HUES6 (cell line): Measurements from ENCODE around the gene NFIL3.

Source experiments
- H3K27ac ChIP-seq: 2 replicates; pipeline ENCODE4 v1.7.0; 2013; ENCODE audit warnings: low read depth, mild to moderate bottlenecking, low read length, inconsistent platforms
- H3K27me3 ChIP-seq: 2 replicates; pipeline ENCODE4 v1.6.1; 2013; ENCODE audit warnings: low read length; ENCODE audit not compliant: control insufficient read depth, insufficient read depth
- H3K36me3 ChIP-seq: 2 replicates; pipeline ENCODE4 v1.6.1; 2013; ENCODE audit warnings: low read length; ENCODE audit not compliant: control insufficient read depth, insufficient read depth
- H3K4me1 ChIP-seq: 2 replicates; pipeline ENCODE4 v1.6.1; 2013; ENCODE audit warnings: low read length; ENCODE audit not compliant: control insufficient read depth, insufficient read depth
- H3K4me3 ChIP-seq: 2 replicates; pipeline ENCODE4 v1.5.1; 2013; ENCODE audit warnings: low read depth, low read length
- H3K9ac ChIP-seq: one replicate; pipeline ENCODE4 v1.6.1; 2013; ENCODE audit warnings: mild to moderate bottlenecking, low read length
- H3K9me3 ChIP-seq: 2 replicates; pipeline ENCODE4 v1.6.1; 2013; ENCODE audit warnings: low read depth, low read length; ENCODE audit not compliant: control insufficient read depth, insufficient read depth

NFIL3 gene

GRCh38 chr9:91411096-91411771 is 12.4 kb downstream of the NFIL3 start:
- H3K9ac ChIP-seq, result no peak overlapping the region
- no peaks in the 10 kb centered on the region for H3K9me3 ChIP-seq
- H3K36me3 ChIP-seq, result peaks cover 18% of the 10 kb centered on the region
- no peak overlapping the region for H3K27ac ChIP-seq
- no peaks in the 10 kb centered on the region for H3K27me3 ChIP-seq
- no peaks in the 10 kb centered on the region for H3K4me1 ChIP-seq
- no peak overlapping the region for H3K4me3 ChIP-seq

GRCh38 chr9:91410161-91410560 is 13.5 kb downstream of the NFIL3 start:
- H3K36me3 ChIP-seq, result peaks cover 18% of the 10 kb centered on the region
- no peak overlapping the region for H3K9ac ChIP-seq
- H3K4me1 ChIP-seq, result no peaks in the 10 kb centered on the region
- no peaks in the 10 kb centered on the region for H3K27me3 ChIP-seq
- no peaks in the 10 kb centered on the region for H3K9me3 ChIP-seq
- no peak overlapping the region for H3K4me3 ChIP-seq
- H3K27ac ChIP-seq, result no peak overlapping the region

GRCh38 chr9:91408475-91408874 is 15.2 kb downstream of the NFIL3 start:
- Histone ChIP-seq H3K27ac (no peak overlapping the region), H3K9me3 (no peaks in the 10 kb centered on the region), H3K4me3 (no peak overlapping the region), H3K4me1 (no peaks in the 10 kb centered on the region), H3K9ac (no peak overlapping the region), H3K36me3 (peaks cover 18% of the 10 kb centered on the region), H3K27me3 (no peaks in the 10 kb centered on the region)

GRCh38 chr9:91407580-91408318 is 15.9 kb downstream of the NFIL3 start:
- Histone ChIP-seq H3K27me3 (no peaks in the 10 kb centered on the region), H3K9ac (no peak overlapping the region), H3K27ac (no peak overlapping the region), H3K36me3 (peaks cover 18% of the 10 kb centered on the region), H3K4me1 (no peaks in the 10 kb centered on the region), H3K4me3 (no peak overlapping the region), H3K9me3 (no peaks in the 10 kb centered on the region)

- H3K9me3 ChIP-seq, result no peaks in the 10 kb centered on the region
- no peaks in the 10 kb centered on the region for H3K27me3 ChIP-seq
- H3K9ac ChIP-seq, result no peak overlapping the region
- H3K27ac ChIP-seq, result no peak overlapping the region
- no peaks in the 10 kb centered on the region for H3K4me1 ChIP-seq
- peaks cover 16% of the 10 kb centered on the region for H3K36me3 ChIP-seq
- H3K4me3 ChIP-seq, result no peak overlapping the region
These were observed 18.1 kb downstream of the NFIL3 start for GRCh38 chr9:91405343-91406077.

GRCh38 chr9:91403665-91404543 is 19.7 kb downstream of the NFIL3 start:
- Histone ChIP-seq H3K36me3 (peaks cover under 1% of the 10 kb centered on the region; the same call in 1 of the 2 replicates), H3K27me3 (no peaks in the 10 kb centered on the region), H3K4me1 (no peaks in the 10 kb centered on the region), H3K9ac (no peak overlapping the region), H3K27ac (no peak overlapping the region), H3K9me3 (no peaks in the 10 kb centered on the region), H3K4me3 (no peak overlapping the region)

- H3K27me3 ChIP-seq, result no peaks in the 10 kb centered on the region
- H3K27ac ChIP-seq, result no peak overlapping the region
- no peaks in the 10 kb centered on the region for H3K4me1 ChIP-seq
- H3K9ac ChIP-seq, result no peak overlapping the region
- no peaks in the 10 kb centered on the region for H3K36me3 ChIP-seq
- no peak overlapping the region for H3K4me3 ChIP-seq
- no peaks in the 10 kb centered on the region for H3K9me3 ChIP-seq
These were observed 24.7 kb downstream of the NFIL3 start for GRCh38 chr9:91398926-91399325.

- no peak overlapping the region for H3K27ac ChIP-seq
These were observed 27.8 kb downstream of the NFIL3 start for GRCh38 chr9:91395553-91396471.

GRCh38 chr9:91395106-91395552 is 28.5 kb downstream of the NFIL3 start:
- Histone ChIP-seq H3K27ac (no peak overlapping the region), H3K4me1 (no peaks in the 10 kb centered on the region), H3K9ac (no peak overlapping the region), H3K36me3 (no peaks in the 10 kb centered on the region), H3K4me3 (no peak overlapping the region), H3K27me3 (no peaks in the 10 kb centered on the region), H3K9me3 (no peaks in the 10 kb centered on the region)

More at GRCh38 chr9:91395553-91396471, 27.8 kb downstream of the NFIL3 start:
- H3K9ac ChIP-seq, result no peak overlapping the region
- no peaks in the 10 kb centered on the region for H3K36me3 ChIP-seq
- H3K27me3 ChIP-seq, result no peaks in the 10 kb centered on the region
- no peak overlapping the region for H3K4me3 ChIP-seq
- H3K9me3 ChIP-seq, result no peaks in the 10 kb centered on the region
- H3K4me1 ChIP-seq, result no peaks in the 10 kb centered on the region

- Histone ChIP-seq H3K9me3 (no peaks in the 10 kb centered on the region), H3K27me3 (no peaks in the 10 kb centered on the region), H3K27ac (no peak overlapping the region)
These were observed 29.8 kb downstream of the NFIL3 start for GRCh38 chr9:91393826-91394225.

More at GRCh38 chr9:91393826-91394225, 29.8 kb downstream of the NFIL3 start:
- Histone ChIP-seq H3K4me1 (no peaks in the 10 kb centered on the region), H3K9ac (no peak overlapping the region), H3K36me3 (no peaks in the 10 kb centered on the region), H3K4me3 (no peak overlapping the region)
